ENCODE measurements around the gene FGD1.

DNA sequence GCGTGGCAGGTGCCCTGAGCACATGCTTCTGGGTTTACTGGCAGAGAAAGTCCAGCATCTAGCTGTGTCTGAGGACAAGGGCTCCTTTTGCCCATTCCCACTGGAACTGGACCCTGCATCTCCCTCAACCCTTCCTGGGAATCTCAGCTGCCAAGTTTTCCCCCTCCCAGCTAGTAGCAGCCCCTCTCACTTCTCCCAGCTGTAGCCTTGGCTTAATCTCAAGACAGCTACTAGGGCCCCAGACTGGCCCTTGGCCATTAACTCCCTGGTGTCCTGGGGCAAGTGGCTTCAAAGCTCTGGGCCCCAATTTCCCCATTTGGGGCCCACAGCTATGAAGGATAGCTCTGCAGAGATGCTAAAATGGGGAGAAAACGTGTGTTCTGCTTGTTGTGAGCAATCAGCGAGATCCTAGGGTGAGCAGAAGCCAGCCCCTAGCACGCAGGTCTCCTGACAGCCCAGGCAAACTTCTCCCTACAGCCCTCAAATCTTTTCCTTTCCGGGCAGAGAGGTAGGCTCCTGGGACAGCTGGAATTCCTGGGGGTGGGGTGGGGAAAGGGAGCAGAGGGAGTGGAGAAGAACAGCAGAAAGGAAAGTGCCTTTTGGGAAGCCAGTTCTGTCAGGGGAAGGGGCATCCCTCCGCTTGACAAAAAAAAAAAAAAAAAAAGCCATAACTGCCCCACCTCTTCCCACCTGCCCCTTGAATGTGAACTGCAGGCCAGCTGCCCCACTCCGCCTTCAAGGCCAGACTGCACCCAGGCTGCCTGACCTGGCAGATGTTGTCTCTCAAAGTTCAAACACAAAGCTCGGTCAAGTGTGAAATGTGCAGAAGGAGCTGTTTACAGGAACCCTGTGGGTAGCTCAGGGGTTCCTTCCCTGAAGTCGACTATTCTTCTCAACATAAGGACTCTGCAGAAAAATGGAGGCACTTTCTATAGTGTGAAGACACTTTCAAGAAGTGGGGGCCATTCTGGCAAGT is 16.6 kb downstream of the FGD1 start:
- TF ChIP-seq, protein P1, sequence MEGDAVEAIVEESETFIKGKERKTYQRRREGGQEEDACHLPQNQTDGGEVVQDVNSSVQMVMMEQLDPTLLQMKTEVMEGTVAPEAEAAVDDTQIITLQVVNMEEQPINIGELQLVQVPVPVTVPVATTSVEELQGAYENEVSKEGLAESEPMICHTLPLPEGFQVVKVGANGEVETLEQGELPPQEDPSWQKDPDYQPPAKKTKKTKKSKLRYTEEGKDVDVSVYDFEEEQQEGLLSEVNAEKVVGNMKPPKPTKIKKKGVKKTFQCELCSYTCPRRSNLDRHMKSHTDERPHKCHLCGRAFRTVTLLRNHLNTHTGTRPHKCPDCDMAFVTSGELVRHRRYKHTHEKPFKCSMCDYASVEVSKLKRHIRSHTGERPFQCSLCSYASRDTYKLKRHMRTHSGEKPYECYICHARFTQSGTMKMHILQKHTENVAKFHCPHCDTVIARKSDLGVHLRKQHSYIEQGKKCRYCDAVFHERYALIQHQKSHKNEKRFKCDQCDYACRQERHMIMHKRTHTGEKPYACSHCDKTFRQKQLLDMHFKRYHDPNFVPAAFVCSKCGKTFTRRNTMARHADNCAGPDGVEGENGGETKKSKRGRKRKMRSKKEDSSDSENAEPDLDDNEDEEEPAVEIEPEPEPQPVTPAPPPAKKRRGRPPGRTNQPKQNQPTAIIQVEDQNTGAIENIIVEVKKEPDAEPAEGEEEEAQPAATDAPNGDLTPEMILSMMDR (IDR thresholded peaks at IDR 0.05): no peak
- TF ChIP-seq POLR2A (IDR thresholded peaks at IDR 0.05): no peak
